Activated T-cell treated with anti-CD3 and anti-CD28 coated beads, Interleukin-2, amount 50 U/mL, for 24 hours (primary cell): ENCODE data around the gene CDCA4.

Source experiments
- DNase-seq: peaks from one replicate; pipeline ENCODE4 v3.0.0-alpha.2; 2020
- H3K27ac Mint-ChIP-seq: 2 replicates; pipeline ENCODE4 v1.8.0; 2020; ENCODE audit warnings: mild to moderate bottlenecking, mixed read lengths
- H3K27me3 Mint-ChIP-seq: 2 replicates; pipeline ENCODE4 v1.8.0; 2020; ENCODE audit warnings: mixed read lengths
- H3K36me3 Mint-ChIP-seq: 2 replicates; pipeline ENCODE4 v1.8.0; 2020; ENCODE audit warnings: low read depth, mixed read lengths
- H3K4me1 Mint-ChIP-seq: 2 replicates; pipeline ENCODE4 v1.8.0; 2020; ENCODE audit warnings: low read depth, mixed read lengths
- H3K4me3 Mint-ChIP-seq: 2 replicates; pipeline ENCODE4 v1.8.0; 2020; ENCODE audit warnings: mild to moderate bottlenecking, moderate library complexity, mixed read lengths
- H3K9me3 Mint-ChIP-seq: 2 replicates; pipeline ENCODE4 v1.8.0; 2020; ENCODE audit warnings: mixed read lengths

The CDCA4 gene

DNA sequence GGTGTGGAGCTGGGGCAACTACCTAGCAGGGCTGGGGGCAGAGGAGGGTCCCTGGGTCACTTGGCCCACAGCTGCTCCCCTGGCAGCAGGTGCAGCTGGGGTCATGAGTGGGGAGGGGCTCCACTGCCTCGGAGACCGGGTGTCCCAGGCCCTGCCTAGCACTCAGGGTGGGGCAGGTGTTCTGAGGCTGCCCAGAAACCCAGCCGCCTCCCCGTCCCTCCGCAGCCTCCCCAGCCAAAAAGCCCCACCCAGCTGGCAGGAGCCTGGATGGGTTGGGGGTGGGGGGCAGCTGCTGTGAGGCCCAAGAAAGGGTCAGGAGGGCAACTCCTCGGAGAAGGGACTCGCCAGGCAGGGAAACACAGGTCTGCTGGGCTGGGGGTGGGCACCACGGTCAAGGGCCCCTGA is 53.9 kb downstream of the CDCA4 start:
- Mint-ChIP-seq H3K27me3 (peaks cover 31% of the 10 kb centered on the region), H3K36me3 (no peaks in the 10 kb centered on the region), H3K4me3 (no peak overlapping the region), H3K9me3 (no peaks in the 10 kb centered on the region), H3K4me1 (no peaks in the 10 kb centered on the region), H3K27ac (no peak overlapping the region)
- DNase-seq: no peak

DNA sequence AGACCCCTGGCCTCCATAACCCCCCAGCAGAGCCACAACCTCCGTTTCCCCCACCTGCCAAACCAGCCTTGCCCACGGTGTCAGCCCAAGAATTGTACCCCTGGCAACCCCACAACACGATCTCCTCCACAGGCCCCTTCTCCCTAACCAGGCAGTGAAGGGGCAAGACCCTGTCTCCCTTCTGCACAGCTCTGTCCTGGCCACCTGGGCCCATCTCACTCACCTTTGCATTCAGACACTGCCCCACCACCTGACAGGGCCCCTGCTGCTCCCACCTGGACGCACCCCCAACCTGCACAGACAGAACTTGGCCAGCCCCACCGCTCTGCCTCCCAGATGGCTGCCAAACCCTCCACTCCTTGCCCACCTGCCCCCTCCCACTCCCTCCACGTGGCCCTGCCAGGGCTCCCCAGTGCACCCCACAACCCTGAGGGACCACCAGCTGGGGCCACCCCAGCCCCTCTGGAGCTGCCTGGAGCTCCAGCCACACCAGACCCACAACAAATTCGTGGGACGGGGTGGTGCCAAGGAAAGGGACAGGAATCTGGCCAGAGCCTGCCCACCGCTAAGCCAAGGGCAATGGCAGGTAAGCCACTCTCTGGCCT is 54.5 kb downstream of the CDCA4 start:
- DNase-seq: no peak
- no peaks in the 10 kb centered on the region for H3K36me3 Mint-ChIP-seq
- H3K4me1 Mint-ChIP-seq: no peaks in the 10 kb centered on the region
- no peak overlapping the region for H3K27ac Mint-ChIP-seq
- peaks cover 31% of the 10 kb centered on the region for H3K27me3 Mint-ChIP-seq
- H3K4me3 Mint-ChIP-seq: no peak overlapping the region
- H3K9me3 Mint-ChIP-seq: no peaks in the 10 kb centered on the region

DNA sequence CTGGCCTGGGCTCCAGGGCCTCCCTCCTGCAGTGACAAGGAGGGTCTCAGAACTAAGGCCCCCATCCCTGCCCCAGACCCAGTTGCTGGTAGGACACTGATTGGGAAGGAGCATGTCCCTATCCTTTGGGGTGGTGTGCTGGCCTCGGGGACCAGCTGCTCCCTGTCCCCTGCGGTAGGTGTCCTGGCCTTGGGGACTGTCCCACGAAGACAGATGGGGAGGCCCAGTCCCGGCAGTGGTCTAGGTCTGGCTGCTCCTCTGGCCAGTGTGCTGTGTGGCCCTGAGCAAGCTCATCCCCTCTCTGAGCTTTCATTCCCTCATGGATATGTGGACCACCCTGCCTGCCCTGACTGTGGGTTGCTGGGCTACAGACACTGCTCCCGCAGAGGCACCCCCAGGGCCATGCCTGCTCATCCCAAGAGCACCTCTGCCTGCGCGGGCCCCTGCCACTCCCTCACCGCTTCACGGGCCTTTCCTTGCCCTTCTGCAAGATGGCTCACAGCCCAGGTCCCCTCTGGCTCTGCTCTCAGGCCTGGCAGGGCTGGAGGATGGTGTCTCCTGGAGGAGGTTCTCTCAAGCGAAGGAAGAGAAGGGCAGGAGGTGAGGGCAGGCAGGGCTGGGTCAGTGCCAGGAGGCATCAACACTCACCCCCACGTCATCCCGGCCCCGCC is 55.2 kb downstream of the CDCA4 start:
- DNase-seq: no peak
- no peaks in the 10 kb centered on the region for H3K4me1 Mint-ChIP-seq

DNA sequence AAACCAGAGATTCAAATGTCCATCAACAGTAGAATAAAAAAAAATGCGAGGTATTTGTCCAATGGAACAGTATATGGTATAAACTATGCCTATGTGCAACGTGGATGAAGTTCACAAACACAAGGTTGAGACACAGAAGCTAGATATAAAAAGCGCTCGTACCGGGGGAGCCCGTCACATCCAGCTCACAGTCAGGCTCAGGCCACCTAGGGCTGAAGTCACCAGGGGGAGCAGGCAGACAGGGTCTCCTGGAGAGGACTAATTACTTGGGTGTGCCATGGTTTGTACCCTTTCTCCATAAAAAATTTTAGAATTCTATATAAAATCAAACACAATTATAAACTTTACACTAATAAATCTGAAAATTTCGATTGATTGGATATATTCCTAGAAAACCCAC is 56.3 kb downstream of the CDCA4 start:
- Mint-ChIP-seq H3K4me3 (no peak overlapping the region), H3K4me1 (no peaks in the 10 kb centered on the region), H3K27me3 (peaks cover 31% of the 10 kb centered on the region), H3K9me3 (no peaks in the 10 kb centered on the region), H3K36me3 (no peaks in the 10 kb centered on the region), H3K27ac (no peak overlapping the region)
- DNase-seq: no peak

More for the DNA sequence above, 55.2 kb downstream of the CDCA4 start:
- peaks cover 31% of the 10 kb centered on the region for H3K27me3 Mint-ChIP-seq
- no peak overlapping the region for H3K4me3 Mint-ChIP-seq
- no peaks in the 10 kb centered on the region for H3K36me3 Mint-ChIP-seq
- H3K9me3 Mint-ChIP-seq: no peaks in the 10 kb centered on the region
- no peak overlapping the region for H3K27ac Mint-ChIP-seq
